Measurements from ENCODE around the gene CITED1. TPM values are rescaled to one million over a fixed set of nuclear protein-coding genes. Genes with fewer than 3 reads are reported as not detected.

Gene CITED1
- total and polyA plus RNA-seq, 12 donors: 0.20 to 0.83 (median 0.53) TPM; not detected in 9

GRCh38 chrX:72271091-72271788, 34.5 kb downstream of the CITED1 start:
- no peak for DNase-seq
- no peaks in the 10 kb centered on the region for H3K9me3 ChIP-seq
- no peak overlapping the region for H3K4me3 ChIP-seq
- H3K27me3 ChIP-seq: no peaks in the 10 kb centered on the region
- ATAC-seq: no peak
- intact Hi-C loops (cut with DNase I): loop anchor here in 1 of 10 donors (10.0 kb wide), 1 partner anchor 266 kb away; no protein-coding TSS in a partner anchor
- 21 to 55% methylated on average over 3 of the region's 3 CpGs for WGBS, 2 donors
- H3K27ac ChIP-seq: no peak overlapping the region
- H3K4me1 ChIP-seq: peaks cover 0 to 51% (median 11%) of the 10 kb centered on the region in 9 donors
- TF ChIP-seq CTCF (IDR thresholded peaks at IDR 0.05): no peak
- peaks cover 0 to 94% (median 5%) of the 10 kb centered on the region in 9 donors for H3K36me3 ChIP-seq

GRCh38 chrX:72270316-72270866, 35.3 kb downstream of the CITED1 start:
- intact Hi-C loops (cut with DNase I): loop anchor here in 1 of 10 donors (10.0 kb wide), 1 partner anchor 266 kb away; no protein-coding TSS in a partner anchor
- Histone ChIP-seq H3K36me3 (peaks cover 0 to 89% (median 5%) of the 10 kb centered on the region in 9 donors), H3K4me1 (peaks cover 0 to 42% (median 4%) of the 10 kb centered on the region in 9 donors), H3K9me3 (no peaks in the 10 kb centered on the region), H3K4me3 (no peak overlapping the region), H3K27ac (no peak overlapping the region), H3K27me3 (no peaks in the 10 kb centered on the region)
- ATAC-seq (peak in 1 of 8 donors; percentile 9), DNase-seq (no peak)
- TF ChIP-seq CTCF (IDR thresholded peaks at IDR 0.05): no peak
- 87 to 96% methylated on average over 5 of the region's 5 CpGs for WGBS, 2 donors

DNA sequence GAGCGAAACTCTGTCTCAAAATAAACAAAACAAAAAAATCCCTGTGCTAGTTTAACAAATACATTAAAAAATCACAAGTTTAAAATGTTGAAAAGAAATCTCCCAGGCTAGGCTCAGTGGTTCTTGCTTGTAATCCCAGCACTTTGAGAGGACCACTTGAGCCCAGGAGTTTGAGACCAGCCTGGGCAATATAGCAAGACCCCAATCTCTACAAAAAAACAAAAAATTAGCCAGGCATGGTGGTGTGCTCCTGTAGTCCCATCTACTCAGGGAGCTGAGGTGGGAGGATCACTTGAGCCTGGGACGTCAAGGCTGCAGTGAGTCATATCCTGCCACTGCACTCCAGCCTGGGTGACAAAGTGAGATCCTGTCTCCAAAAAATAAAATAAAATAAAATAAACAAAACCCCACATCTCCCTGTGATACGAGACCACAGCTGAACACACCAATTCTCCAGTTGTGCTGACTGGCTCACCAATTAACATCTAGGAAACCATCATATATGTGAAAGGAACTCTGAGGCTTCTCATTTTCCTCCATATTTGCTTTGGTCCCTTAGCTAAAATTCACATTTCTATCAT, 36.0 kb downstream of the CITED1 start:
- H3K27ac ChIP-seq: peak overlapping the region in 2 of 10 donors; percentile 31 to 50

More for the DNA sequence above, 36.0 kb downstream of the CITED1 start:
- H3K4me3 ChIP-seq: no peak overlapping the region
- no peak for TF ChIP-seq CTCF (IDR thresholded peaks at IDR 0.05)
- no peaks in the 10 kb centered on the region for H3K27me3 ChIP-seq
- intact Hi-C loops (cut with DNase I): loop anchor here in 2 of 10 donors (10.0 kb wide), 1 partner anchor 265 kb away; no protein-coding TSS in a partner anchor
- DNase-seq (peak in 1 of 2 donors; percentile 4), ATAC-seq (peak in 5 of 8 donors; percentile 48 to 66 (median 61))
- peaks cover 0 to 36% (median under 1%) of the 10 kb centered on the region in 9 donors for H3K4me1 ChIP-seq
- H3K9me3 ChIP-seq: no peaks in the 10 kb centered on the region
- H3K36me3 ChIP-seq: peaks cover 0 to 83% (median 5%) of the 10 kb centered on the region in 9 donors
- WGBS, 2 donors: 52 to 58% methylated on average over 3 of the region's 3 CpGs
